RWPE2 (cell line): Measurements from ENCODE around the gene LRRN2.

Experiments used
- ATAC-seq: fragments of 200-7000 bp; cut with Tn5 transposase; 3 replicates; pipeline ENCODE4 v1.9.1; 2021; ENCODE audit warnings: low read depth
- DNase-seq: peaks from one replicate; pipeline ENCODE4 v3.0.0-alpha.2; 2020; ENCODE audit warnings: low spot score
- H3K27ac ChIP-seq: fragments of 450-650 bp; 2 replicates; pipeline ENCODE4 v1.5.1; 2017; ENCODE audit warnings: mild to moderate bottlenecking; ENCODE audit not compliant: poor library complexity, severe bottlenecking
- H3K27me3 ChIP-seq: fragments of 250-450 bp; sonication (Bioruptor Pico); 2 replicates; pipeline ENCODE4 v1.5.1; 2021; ENCODE audit warnings: mild to moderate bottlenecking, moderate library complexity; ENCODE audit not compliant: insufficient read depth, poor library complexity, severe bottlenecking
- H3K36me3 ChIP-seq: fragments of 250-450 bp; sonication (Bioruptor Pico); 2 replicates; pipeline ENCODE4 v1.5.1; 2020; ENCODE audit warnings: low read depth, mild to moderate bottlenecking, moderate library complexity
- H3K4me1 ChIP-seq: fragments of 250-450 bp; sonication (Bioruptor Pico); 2 replicates; pipeline ENCODE4 v1.5.1; 2021; ENCODE audit warnings: mild to moderate bottlenecking, moderate library complexity; ENCODE audit not compliant: insufficient read depth, poor library complexity, severe bottlenecking
- H3K4me3 ChIP-seq: fragments of 250-450 bp; sonication (Bioruptor Pico); 2 replicates; pipeline ENCODE4 v1.5.1; 2021; ENCODE audit warnings: mild to moderate bottlenecking, moderate library complexity; ENCODE audit not compliant: severe bottlenecking
- H3K9me3 ChIP-seq: fragments of 250-450 bp; sonication (Bioruptor Pico); 2 replicates; pipeline ENCODE4 v1.5.1; 2021; ENCODE audit warnings: mild to moderate bottlenecking, moderate library complexity; ENCODE audit not compliant: severe bottlenecking
- TF ChIP-seq, protein P1 (sequence below): fragments of 450-650 bp; IDR thresholded peaks from one replicate; pipeline ENCODE4 v1.5.1; 2017; ENCODE audit warnings: mild to moderate bottlenecking, moderate library complexity; ENCODE audit not compliant: poor library complexity, severe bottlenecking

Gene LRRN2

GRCh38 chr1:204602111-204602579 is 83.4 kb downstream of the LRRN2 start:
- TF ChIP-seq, protein P1, sequence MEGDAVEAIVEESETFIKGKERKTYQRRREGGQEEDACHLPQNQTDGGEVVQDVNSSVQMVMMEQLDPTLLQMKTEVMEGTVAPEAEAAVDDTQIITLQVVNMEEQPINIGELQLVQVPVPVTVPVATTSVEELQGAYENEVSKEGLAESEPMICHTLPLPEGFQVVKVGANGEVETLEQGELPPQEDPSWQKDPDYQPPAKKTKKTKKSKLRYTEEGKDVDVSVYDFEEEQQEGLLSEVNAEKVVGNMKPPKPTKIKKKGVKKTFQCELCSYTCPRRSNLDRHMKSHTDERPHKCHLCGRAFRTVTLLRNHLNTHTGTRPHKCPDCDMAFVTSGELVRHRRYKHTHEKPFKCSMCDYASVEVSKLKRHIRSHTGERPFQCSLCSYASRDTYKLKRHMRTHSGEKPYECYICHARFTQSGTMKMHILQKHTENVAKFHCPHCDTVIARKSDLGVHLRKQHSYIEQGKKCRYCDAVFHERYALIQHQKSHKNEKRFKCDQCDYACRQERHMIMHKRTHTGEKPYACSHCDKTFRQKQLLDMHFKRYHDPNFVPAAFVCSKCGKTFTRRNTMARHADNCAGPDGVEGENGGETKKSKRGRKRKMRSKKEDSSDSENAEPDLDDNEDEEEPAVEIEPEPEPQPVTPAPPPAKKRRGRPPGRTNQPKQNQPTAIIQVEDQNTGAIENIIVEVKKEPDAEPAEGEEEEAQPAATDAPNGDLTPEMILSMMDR, result no peak
- DNase-seq, result no peak
- H3K4me3 ChIP-seq, result no peak overlapping the region
- H3K36me3 ChIP-seq, result no peaks in the 10 kb centered on the region
- H3K4me1 ChIP-seq, result no peaks in the 10 kb centered on the region
- no peak overlapping the region for H3K27ac ChIP-seq
- ATAC-seq, result no peak
- H3K27me3 ChIP-seq, result no peaks in the 10 kb centered on the region
- H3K9me3 ChIP-seq, result no peaks in the 10 kb centered on the region

- DNase-seq, result no peak
- no peak overlapping the region for H3K27ac ChIP-seq
- TF ChIP-seq, protein P1, result no peak
- H3K9me3 ChIP-seq, result no peaks in the 10 kb centered on the region
- no peaks in the 10 kb centered on the region for H3K36me3 ChIP-seq
- no peaks in the 10 kb centered on the region for H3K27me3 ChIP-seq
- ATAC-seq, result no peak
- no peak overlapping the region for H3K4me3 ChIP-seq
- H3K4me1 ChIP-seq, result no peaks in the 10 kb centered on the region
These were observed 84.6 kb downstream of the LRRN2 start for GRCh38 chr1:204600968-204601367.

DNA sequence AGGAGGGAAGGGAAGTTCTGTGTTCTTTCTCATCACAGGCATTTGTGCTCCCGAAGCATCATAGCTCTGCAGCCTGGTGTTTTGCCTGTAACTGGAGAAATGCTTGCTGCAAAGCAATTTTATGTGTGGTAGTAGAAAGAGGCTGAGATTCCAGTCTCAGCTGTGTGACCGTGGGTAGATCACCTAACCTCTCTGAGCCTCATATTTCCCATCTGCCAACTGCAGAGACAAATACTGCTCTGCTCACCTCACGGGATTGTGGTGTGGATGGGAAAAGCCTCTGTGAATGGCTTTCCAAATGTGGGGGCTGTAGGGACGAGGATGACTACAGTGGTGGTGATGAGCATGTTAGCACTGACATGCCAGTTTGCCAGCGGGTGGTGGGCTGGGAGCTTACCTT is 85.3 kb downstream of the LRRN2 start:
- ATAC-seq (no peak), DNase-seq (no peak)
- TF ChIP-seq, protein P1, result no peak
- no peaks in the 10 kb centered on the region for H3K27me3 ChIP-seq
- H3K4me1 ChIP-seq, result no peaks in the 10 kb centered on the region
- no peaks in the 10 kb centered on the region for H3K36me3 ChIP-seq
- H3K4me3 ChIP-seq, result no peak overlapping the region
- no peak overlapping the region for H3K27ac ChIP-seq
- H3K9me3 ChIP-seq, result no peaks in the 10 kb centered on the region

GRCh38 chr1:204599596-204599995 is 85.9 kb downstream of the LRRN2 start:
- Histone ChIP-seq H3K27ac (no peak overlapping the region), H3K36me3 (no peaks in the 10 kb centered on the region), H3K9me3 (no peaks in the 10 kb centered on the region), H3K27me3 (no peaks in the 10 kb centered on the region), H3K4me3 (no peak overlapping the region), H3K4me1 (no peaks in the 10 kb centered on the region)
- ATAC-seq (no peak), DNase-seq (no peak)
- TF ChIP-seq, protein P1, result no peak

- H3K9me3 ChIP-seq, result no peaks in the 10 kb centered on the region
- no peak overlapping the region for H3K27ac ChIP-seq
- no peaks in the 10 kb centered on the region for H3K27me3 ChIP-seq
- TF ChIP-seq, protein P1, result no peak
- ATAC-seq (no peak), DNase-seq (no peak)
- no peaks in the 10 kb centered on the region for H3K4me1 ChIP-seq
- H3K36me3 ChIP-seq, result no peaks in the 10 kb centered on the region
- no peak overlapping the region for H3K4me3 ChIP-seq
These were observed 86.4 kb downstream of the LRRN2 start for GRCh38 chr1:204599098-204599497.
